ENCODE data around the gene PCDHGA9. TPM values are rescaled to one million over a fixed set of nuclear protein-coding genes. Genes with fewer than 3 reads are reported as not detected.

Gene PCDHGA9
- total and polyA plus RNA-seq, 3 experiments from 2014 or later = 0.09 TPM; not detected in 2

- Mint-ChIP-seq H3K27me3 (peaks cover 71 to 78% of the 10 kb centered on the region in 2 donors), H3K27ac (peak overlapping the region in 1 of 8 donors; percentile 64), H3K4me1 (peaks cover 0 to 10% (median 2%) of the 10 kb centered on the region in 3 donors), H3K36me3 (peaks cover 3 to 22% (median 3%) of the 10 kb centered on the region in 3 donors), H3K4me3 (no peak overlapping the region), H3K9me3 (peaks cover 22 to 62% (median 57%) of the 10 kb centered on the region in 5 donors)
- ChIA-PET CTCF (no interaction called here), POLR2A (no interaction called here)
- Histone ChIP-seq H3K27ac (ENCODE audit: low read depth, low read length) (no peak overlapping the region), H3K27me3 (ENCODE audit: insufficient read depth, low read length, poor library complexity, severe bottlenecking) (peaks cover 28% of the 10 kb centered on the region), H3K9me3 (ENCODE audit: low read length) (peaks cover 13% of the 10 kb centered on the region), H3K36me3 (ENCODE audit: insufficient read depth, low read length) (no peaks in the 10 kb centered on the region), H3K4me1 (ENCODE audit: insufficient read depth, low read length) (no peaks in the 10 kb centered on the region), H3K4me3 (ENCODE audit: low read length) (no peak overlapping the region)
- DNase-seq = no peak
Observed at GRCh38 chr5:141362719-141363118, 39.9 kb upstream of the PCDHGA9 start.

GRCh38 chr5:141363952-141364660 is 38.5 kb upstream of the PCDHGA9 start, which contains the start of gene PCDHGA5:
Gene PCDHGA5, plus strand, starts transcription at chr5:141364162. Its CDS starts 169 bp downstream, at chr5:141364331.
- DNase-seq = no peak
- CTCF ChIA-PET = interaction anchor here (1.2 to 1.4 kb wide), 2 partner anchors 9 to 66 kb away, joined by 3 read pairs; partner anchors contain the start of genes PCDHGA12 and PCDHGA4
- H3K27me3 ChIP-seq (ENCODE audit: insufficient read depth, low read length, poor library complexity, severe bottlenecking) = peaks cover 29% of the 10 kb centered on the region
- H3K9me3 ChIP-seq (ENCODE audit: low read length) = peaks cover 13% of the 10 kb centered on the region
- H3K4me1 Mint-ChIP-seq = peaks cover 0 to 10% (median 2%) of the 10 kb centered on the region in 3 donors
- peaks cover 71 to 81% of the 10 kb centered on the region in 2 donors for H3K27me3 Mint-ChIP-seq
- POLR2A ChIA-PET = no interaction called here
- no peaks in the 10 kb centered on the region for H3K36me3 ChIP-seq (ENCODE audit: insufficient read depth, low read length)
- H3K4me3 Mint-ChIP-seq = no peak within 1 kb of the TSS
- no peaks in the 10 kb centered on the region for H3K4me1 ChIP-seq (ENCODE audit: insufficient read depth, low read length)
- peaks cover 3 to 22% (median 3%) of the 10 kb centered on the region in 3 donors for H3K36me3 Mint-ChIP-seq
- H3K4me3 ChIP-seq (ENCODE audit: low read length) = no peak within 1 kb of the TSS
- peaks cover 25 to 66% (median 53%) of the 10 kb centered on the region in 5 donors for H3K9me3 Mint-ChIP-seq
- no peak within 1 kb of the TSS for H3K27ac ChIP-seq (ENCODE audit: low read depth, low read length)
- H3K27ac Mint-ChIP-seq = no peak within 1 kb of the TSS

GRCh38 chr5:141366016-141366896 is 36.3 kb upstream of the PCDHGA9 start:
- Mint-ChIP-seq H3K9me3 (peaks cover 30 to 62% (median 58%) of the 10 kb centered on the region in 5 donors), H3K27ac (no peak overlapping the region), H3K36me3 (peaks cover 0 to 18% (median 1%) of the 10 kb centered on the region in 3 donors), H3K27me3 (peaks cover 66 to 83% of the 10 kb centered on the region in 2 donors), H3K4me3 (no peak overlapping the region), H3K4me1 (peaks cover 3 to 7% (median 5%) of the 10 kb centered on the region in 3 donors)
- Histone ChIP-seq H3K4me3 (ENCODE audit: low read length) (no peak overlapping the region), H3K4me1 (ENCODE audit: insufficient read depth, low read length) (no peaks in the 10 kb centered on the region), H3K27ac (ENCODE audit: low read depth, low read length) (no peak overlapping the region), H3K27me3 (ENCODE audit: insufficient read depth, low read length, poor library complexity, severe bottlenecking) (peaks cover 33% of the 10 kb centered on the region), H3K9me3 (ENCODE audit: low read length) (peaks cover 18% of the 10 kb centered on the region), H3K36me3 (ENCODE audit: insufficient read depth, low read length) (no peaks in the 10 kb centered on the region)
- CTCF ChIA-PET = no interaction called here
- DNase-seq = no peak
- POLR2A ChIA-PET = no interaction called here

- H3K4me3 ChIP-seq (ENCODE audit: low read length) = peak within 1 kb of the TSS; percentile 46
- H3K36me3 Mint-ChIP-seq = peaks cover 2 to 11% (median 3%) of the 10 kb centered on the region in 3 donors
- H3K9me3 Mint-ChIP-seq = peaks cover 22 to 68% (median 47%) of the 10 kb centered on the region in 5 donors
- ChIA-PET POLR2A (no interaction called here), CTCF (interaction anchor here (1.0 to 1.8 kb wide), 3 partner anchors 27 to 194 kb away, joined by 3 to 6 read pairs (median 4); partner anchors contain the start of genes PCDHGA1 and PCDHGB5)
- H3K36me3 ChIP-seq (ENCODE audit: insufficient read depth, low read length) = no peaks in the 10 kb centered on the region
- H3K4me3 Mint-ChIP-seq = peak within 1 kb of the TSS; percentile 66 to 87 (median 79)
- no peak within 1 kb of the TSS for H3K27ac ChIP-seq (ENCODE audit: low read depth, low read length)
- DNase-seq = peak in 3 of 5 donors; percentile 15 to 20 (median 16)
- peaks cover 65 to 83% of the 10 kb centered on the region in 2 donors for H3K27me3 Mint-ChIP-seq
- H3K4me1 ChIP-seq (ENCODE audit: insufficient read depth, low read length) = no peaks in the 10 kb centered on the region
- peak within 1 kb of the TSS in 1 of 8 donors; percentile 7 for H3K27ac Mint-ChIP-seq
- peaks cover 34% of the 10 kb centered on the region for H3K27me3 ChIP-seq (ENCODE audit: insufficient read depth, low read length, poor library complexity, severe bottlenecking)
- H3K9me3 ChIP-seq (ENCODE audit: low read length) = peaks cover 10% of the 10 kb centered on the region
- H3K4me1 Mint-ChIP-seq = peaks cover 5 to 9% (median 7%) of the 10 kb centered on the region in 3 donors
Observed at GRCh38 chr5:141369994-141370848, 32.4 kb upstream of the PCDHGA9 start, which contains the start of gene PCDHGB3. Gene PCDHGB3, plus strand, starts transcription at chr5:141370242. Its CDS starts 153 bp downstream, at chr5:141370395.

- peaks cover 6% of the 10 kb centered on the region for H3K9me3 ChIP-seq (ENCODE audit: low read length)
- POLR2A ChIA-PET = no interaction called here
- peaks cover 29% of the 10 kb centered on the region for H3K27me3 ChIP-seq (ENCODE audit: insufficient read depth, low read length, poor library complexity, severe bottlenecking)
Observed at GRCh38 chr5:141371572-141372475, 30.8 kb upstream of the PCDHGA9 start.

GRCh38 chr5:141373673-141374317 is 28.8 kb upstream of the PCDHGA9 start, which contains the start of gene PCDHGA6:
Gene PCDHGA6, plus strand, starts transcription at chr5:141373891. Its CDS starts 193 bp downstream, at chr5:141374084.
- no peaks in the 10 kb centered on the region for H3K4me1 ChIP-seq (ENCODE audit: insufficient read depth, low read length)
- H3K4me3 ChIP-seq (ENCODE audit: low read length) = no peak within 1 kb of the TSS
- H3K27me3 ChIP-seq (ENCODE audit: insufficient read depth, low read length, poor library complexity, severe bottlenecking) = peaks cover 20% of the 10 kb centered on the region
- Mint-ChIP-seq H3K9me3 (peaks cover 26 to 76% (median 51%) of the 10 kb centered on the region in 5 donors), H3K27ac (no peak within 1 kb of the TSS), H3K4me3 (peak within 1 kb of the TSS in 4 of 7 donors; percentile 5 to 55 (median 46)), H3K4me1 (peaks cover 5 to 9% (median 7%) of the 10 kb centered on the region in 3 donors), H3K27me3 (peaks cover 51 to 75% of the 10 kb centered on the region in 2 donors), H3K36me3 (peaks cover 2 to 12% (median 3%) of the 10 kb centered on the region in 3 donors)
- ChIA-PET POLR2A (no interaction called here), CTCF (interaction anchor here (0.7 kb wide), 1 partner anchor 150 kb away, joined by 3 read pairs; no protein-coding TSS in a partner anchor)
- no peak for DNase-seq
- H3K9me3 ChIP-seq (ENCODE audit: low read length) = peaks cover 6% of the 10 kb centered on the region
- H3K36me3 ChIP-seq (ENCODE audit: insufficient read depth, low read length) = no peaks in the 10 kb centered on the region
- H3K27ac ChIP-seq (ENCODE audit: low read depth, low read length) = no peak within 1 kb of the TSS

More at GRCh38 chr5:141371572-141372475, 30.8 kb upstream of the PCDHGA9 start:
- Mint-ChIP-seq H3K36me3 (peaks cover 2 to 5% (median 3%) of the 10 kb centered on the region in 3 donors), H3K4me1 (peaks cover 5 to 9% (median 7%) of the 10 kb centered on the region in 3 donors), H3K4me3 (no peak overlapping the region), H3K9me3 (peaks cover 28 to 67% (median 48%) of the 10 kb centered on the region in 5 donors), H3K27ac (no peak overlapping the region), H3K27me3 (peaks cover 55 to 83% of the 10 kb centered on the region in 2 donors)
- Histone ChIP-seq H3K4me3 (ENCODE audit: low read length) (no peak overlapping the region), H3K27ac (ENCODE audit: low read depth, low read length) (no peak overlapping the region), H3K36me3 (ENCODE audit: insufficient read depth, low read length) (no peaks in the 10 kb centered on the region), H3K4me1 (ENCODE audit: insufficient read depth, low read length) (no peaks in the 10 kb centered on the region)
- DNase-seq = no peak
- CTCF ChIA-PET = interaction anchor here (1.5 kb wide), 1 partner anchor 13 kb away, joined by 3 read pairs; no protein-coding TSS in a partner anchor

Measured in CD8-positive, alpha-beta memory T cell (primary cell).